OCI-LY3 (cell line): ENCODE results near the gene DCC.
A peak's percentile ranks its signal among the peaks of the same experiment; 100 is the strongest.
"Not testable (repeated sequence)": the region's sequence is repeated elsewhere in the genome, so short reads cannot be mapped to it uniquely, and the experiment has no call there.

Experiments
- H2AFZ ChIP-seq: fragments of 200-600, 300-600 bp; shearing (Covaris generic); 2 replicates; pipeline ENCODE4 v1.6.0; 2014; ENCODE audit warnings: antibody characterized with exemption, low read depth, low read length
- H3K27ac ChIP-seq: fragments of 200-600, 300-600 bp; sonication (generic); 2 replicates; pipeline ENCODE4 v1.5.1; 2014; ENCODE audit warnings: mild to moderate bottlenecking, low read length, moderate library complexity, mixed read lengths
- H3K27me3 ChIP-seq: fragments of 200-600, 300-600 bp; sonication (generic); 2 replicates; pipeline ENCODE4 v1.6.1; 2014; ENCODE audit warnings: low read depth, low read length, mixed read lengths
- H3K36me3 ChIP-seq: fragments of 200-600, 300-600 bp; sonication (generic); replicated peaks from 2 replicates; pipeline ENCODE3; 2014; ENCODE audit warnings: low read depth, low read length, mixed read lengths
- H3K4me1 ChIP-seq: fragments of 300-600, 200-600 bp; sonication (generic); 2 replicates; pipeline ENCODE4 v1.6.1; 2014; ENCODE audit warnings: low read length, mixed read lengths
- H3K4me2 ChIP-seq: fragments of 200-600, 300-600 bp; sonication (generic); 2 replicates; pipeline ENCODE4 v1.6.1; 2014; ENCODE audit warnings: low read length, mixed read lengths
- H3K4me3 ChIP-seq: fragments of 300-600, 200-600 bp; sonication (generic); 2 replicates; pipeline ENCODE4 v1.5.1; 2014; ENCODE audit warnings: antibody characterized with exemption, mild to moderate bottlenecking, low read length, moderate library complexity
- H3K79me2 ChIP-seq: fragments of 300-600, 200-600 bp; shearing (Covaris generic); 2 replicates; pipeline ENCODE4 v1.6.1; 2014; ENCODE audit warnings: mild to moderate bottlenecking, low read length, mixed read lengths
- H3K9ac ChIP-seq: fragments of 300-600, 200-600 bp; shearing (Covaris generic); 2 replicates; pipeline ENCODE4 v1.6.0; 2014; ENCODE audit warnings: mild to moderate bottlenecking, low read length, moderate library complexity
- H3K9me3 ChIP-seq: fragments of 200-600, 300-600 bp; shearing (Covaris generic); 2 replicates; pipeline ENCODE4 v1.6.1; 2014; ENCODE audit warnings: low read length, mixed read lengths; ENCODE audit not compliant: insufficient read depth
- H4K20me1 ChIP-seq: fragments of 200-600, 300-600 bp; sonication (generic); 2 replicates; pipeline ENCODE4 v1.6.1; 2016; ENCODE audit warnings: low read length, mixed read lengths; ENCODE audit not compliant: insufficient read depth
- EZH2phosphoT487 ChIP-seq: fragments of 200-600 bp; shearing (Covaris generic); IDR thresholded peaks from 2 replicates; pipeline ENCODE4 v1.6.1; 2018; ENCODE audit warnings: antibody characterized with exemption, mixed run types, low read depth
- TF ChIP-seq, protein P1 (sequence below): fragments of 200-600, 300-600 bp; sonication (generic); IDR thresholded peaks from 2 replicates; pipeline ENCODE4 v1.5.1; 2014; ENCODE audit warnings: antibody characterized with exemption, low read length, low read depth

The DCC gene

GRCh38 chr18:52353589-52353988 is 13.6 kb downstream of the DCC start:
- no peaks in the 10 kb centered on the region for H3K27me3 ChIP-seq
- no peaks in the 10 kb centered on the region for H3K36me3 ChIP-seq
- no peaks in the 10 kb centered on the region for H4K20me1 ChIP-seq
- H3K4me1 ChIP-seq, result no peaks in the 10 kb centered on the region
- H2AFZ ChIP-seq, result no peak overlapping the region
- H3K4me3 ChIP-seq, result no peak overlapping the region
- H3K4me2 ChIP-seq, result no peak overlapping the region
- no peaks in the 10 kb centered on the region for H3K9me3 ChIP-seq
- TF ChIP-seq, protein P1, sequence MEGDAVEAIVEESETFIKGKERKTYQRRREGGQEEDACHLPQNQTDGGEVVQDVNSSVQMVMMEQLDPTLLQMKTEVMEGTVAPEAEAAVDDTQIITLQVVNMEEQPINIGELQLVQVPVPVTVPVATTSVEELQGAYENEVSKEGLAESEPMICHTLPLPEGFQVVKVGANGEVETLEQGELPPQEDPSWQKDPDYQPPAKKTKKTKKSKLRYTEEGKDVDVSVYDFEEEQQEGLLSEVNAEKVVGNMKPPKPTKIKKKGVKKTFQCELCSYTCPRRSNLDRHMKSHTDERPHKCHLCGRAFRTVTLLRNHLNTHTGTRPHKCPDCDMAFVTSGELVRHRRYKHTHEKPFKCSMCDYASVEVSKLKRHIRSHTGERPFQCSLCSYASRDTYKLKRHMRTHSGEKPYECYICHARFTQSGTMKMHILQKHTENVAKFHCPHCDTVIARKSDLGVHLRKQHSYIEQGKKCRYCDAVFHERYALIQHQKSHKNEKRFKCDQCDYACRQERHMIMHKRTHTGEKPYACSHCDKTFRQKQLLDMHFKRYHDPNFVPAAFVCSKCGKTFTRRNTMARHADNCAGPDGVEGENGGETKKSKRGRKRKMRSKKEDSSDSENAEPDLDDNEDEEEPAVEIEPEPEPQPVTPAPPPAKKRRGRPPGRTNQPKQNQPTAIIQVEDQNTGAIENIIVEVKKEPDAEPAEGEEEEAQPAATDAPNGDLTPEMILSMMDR, result no peak
- no peak for TF ChIP-seq EZH2phosphoT487
- no peak overlapping the region for H3K27ac ChIP-seq
- no peak overlapping the region for H3K9ac ChIP-seq
- H3K79me2 ChIP-seq, result no peaks in the 10 kb centered on the region

DNA sequence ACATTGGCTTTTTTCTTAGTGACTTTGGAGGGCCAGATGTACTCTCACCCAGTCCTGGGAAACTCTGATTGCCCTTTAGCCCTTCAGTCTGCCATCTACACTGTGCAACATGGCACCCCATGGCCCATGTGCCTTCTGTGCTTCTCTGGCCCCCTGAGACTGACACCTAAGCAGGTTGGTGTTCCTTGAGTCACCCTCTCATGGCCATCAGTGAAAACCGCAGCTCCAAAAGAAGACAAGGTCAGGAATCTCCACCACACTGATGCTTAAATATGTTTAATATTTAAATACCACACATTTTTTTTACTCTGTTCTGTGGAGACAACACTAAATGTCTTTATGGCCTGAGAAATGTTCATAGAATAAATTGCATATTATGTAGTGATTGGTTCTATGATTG is 23.9 kb downstream of the DCC start:
- H3K27me3 ChIP-seq, result no peaks in the 10 kb centered on the region
- no peaks in the 10 kb centered on the region for H3K36me3 ChIP-seq
- H3K9me3 ChIP-seq, result no peaks in the 10 kb centered on the region
- H2AFZ ChIP-seq, result no peak overlapping the region
- no peaks in the 10 kb centered on the region for H4K20me1 ChIP-seq
- H3K9ac ChIP-seq, result no peak overlapping the region
- H3K4me2 ChIP-seq, result no peak overlapping the region
- TF ChIP-seq EZH2phosphoT487, result no peak
- TF ChIP-seq, protein P1, result no peak
- peaks cover 7% of the 10 kb centered on the region for H3K4me1 ChIP-seq
- H3K4me3 ChIP-seq, result no peak overlapping the region
- no peak overlapping the region for H3K27ac ChIP-seq
- no peaks in the 10 kb centered on the region for H3K79me2 ChIP-seq

DNA sequence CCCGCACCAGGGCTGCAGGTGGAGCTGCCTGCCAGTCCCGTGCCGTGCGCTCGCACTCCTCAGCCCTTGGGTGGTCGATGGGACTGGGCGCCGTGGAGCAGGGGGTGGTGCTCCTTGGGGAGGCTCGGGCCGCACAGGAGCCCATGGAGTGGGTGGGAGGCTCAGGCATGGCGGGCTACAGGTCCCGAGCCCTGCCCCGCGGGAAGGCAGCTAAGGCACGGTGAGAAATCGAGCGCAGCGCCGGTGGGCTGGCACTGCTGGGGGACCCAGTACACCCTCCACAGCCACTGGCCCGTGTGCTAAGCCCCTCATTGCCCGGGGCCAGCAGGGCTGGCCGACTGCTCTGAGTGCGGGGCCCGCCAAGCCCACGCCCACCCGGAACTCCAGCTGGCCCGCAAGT is 26.9 kb downstream of the DCC start:
- H4K20me1 ChIP-seq, H3K27me3 ChIP-seq, H3K4me3 ChIP-seq, H3K27ac ChIP-seq, H3K79me2 ChIP-seq, H3K4me1 ChIP-seq, H3K4me2 ChIP-seq, H2AFZ ChIP-seq, H3K9me3 ChIP-seq, H3K9ac ChIP-seq, H3K36me3 ChIP-seq: not testable (repeated sequence)

DNA sequence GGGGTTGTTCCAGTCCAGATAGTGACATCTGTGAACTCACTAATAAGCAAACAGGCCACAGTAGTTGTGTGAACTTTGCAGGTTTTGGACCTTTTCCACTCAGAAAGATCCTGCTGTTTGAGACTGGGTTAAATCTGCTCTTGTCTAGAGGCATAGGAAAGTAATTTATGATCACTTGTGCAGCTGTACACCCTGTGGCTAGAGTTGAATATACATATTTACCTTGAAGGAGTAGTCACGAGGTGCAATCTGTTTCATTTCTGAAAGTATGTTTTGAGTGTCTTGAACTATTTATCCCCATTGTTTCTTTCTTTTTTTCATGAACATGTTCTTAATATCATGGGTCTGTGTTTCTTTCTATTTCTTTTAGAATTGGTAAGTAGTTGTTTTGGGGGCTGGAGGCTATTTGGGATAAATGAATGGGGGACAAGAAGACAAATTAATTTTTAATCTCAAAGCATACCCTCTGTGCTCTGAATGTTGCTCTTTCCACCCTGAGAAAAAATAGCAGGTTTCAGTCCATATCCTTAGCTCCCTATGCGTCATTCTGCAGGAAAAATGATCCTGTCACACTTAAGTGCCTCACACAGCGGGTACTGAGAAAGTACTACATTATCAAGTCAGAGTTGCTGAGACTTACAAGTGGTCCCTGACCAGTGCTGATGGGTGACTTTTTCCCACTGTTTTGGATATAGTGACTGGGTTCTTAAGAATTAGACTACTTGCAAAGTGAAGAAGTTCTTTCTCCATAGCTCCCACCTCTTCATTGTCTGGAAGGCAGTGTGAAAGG is 28.2 kb downstream of the DCC start:
- Histone ChIP-seq H3K79me2 (no peaks in the 10 kb centered on the region), H2AFZ (peak overlapping the region; percentile 28; the same call in 1 of the 2 replicates), H3K36me3 (no peaks in the 10 kb centered on the region), H4K20me1 (no peaks in the 10 kb centered on the region), H3K27me3 (no peaks in the 10 kb centered on the region), H3K4me3 (no peak overlapping the region), H3K4me1 (peaks cover 7% of the 10 kb centered on the region), H3K4me2 (peak overlapping the region; percentile 15; the same call in 1 of the 2 replicates), H3K27ac (no peak overlapping the region), H3K9me3 (no peaks in the 10 kb centered on the region), H3K9ac (no peak overlapping the region)
- TF ChIP-seq EZH2phosphoT487, result no peak
- TF ChIP-seq, protein P1, result no peak
